Measurements from ENCODE around the gene DNM1. TPM values are rescaled to one million over a fixed set of nuclear protein-coding genes. Genes with fewer than 3 reads are reported as not detected.

Gene DNM1
- total and polyA plus RNA-seq, 2 of the 8 experiments (the other 6 are each of a cell fraction or from before 2014, with no cell fraction given), result 34.3 to 62.7 TPM

DNA sequence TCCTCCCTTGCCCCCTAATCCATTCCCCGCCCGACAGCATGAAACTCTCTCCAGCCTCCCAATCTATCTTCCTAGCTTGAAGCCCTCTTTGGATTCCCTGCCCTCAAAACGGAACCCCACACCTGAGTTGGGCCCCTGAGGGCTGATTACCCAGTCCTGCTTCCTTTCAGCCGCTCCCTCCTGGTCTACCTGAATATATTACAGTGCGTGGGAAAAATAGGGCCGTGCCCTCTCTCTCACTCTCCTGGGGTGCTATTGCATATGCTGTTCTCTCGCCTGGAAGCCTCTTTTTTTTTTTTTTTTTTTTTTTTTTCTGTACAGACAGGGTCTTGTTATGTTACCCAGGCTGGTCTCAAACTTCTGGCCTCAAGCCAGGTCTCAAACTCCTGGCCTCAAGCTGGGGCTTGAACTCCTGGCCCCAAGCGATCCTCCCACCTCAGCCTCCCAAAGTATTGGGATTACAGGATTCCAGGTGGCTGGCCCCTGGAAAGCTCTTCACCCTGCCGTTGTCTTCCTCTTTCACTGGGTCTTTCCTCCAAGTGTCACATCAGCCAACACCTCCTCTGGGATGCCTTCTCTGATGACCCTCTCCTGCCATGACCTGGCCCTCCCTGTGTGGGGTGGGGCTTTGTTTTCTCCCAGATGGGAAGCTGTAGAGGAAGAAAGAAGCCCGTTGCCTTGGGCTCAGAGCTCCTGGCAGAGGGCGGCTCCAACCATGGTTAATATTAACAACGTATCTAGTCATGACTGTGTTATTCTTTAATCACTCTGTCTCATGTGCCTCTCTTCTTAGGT is 8.2 kb downstream of the DNM1 start (continued):
- no peak for TF ChIP-seq KDM4A (IDR thresholded peaks at IDR 0.05; ENCODE audit: low read depth, low read length, severe bottlenecking)
